Lower lobe of right lung (tissue), 2 donors: ENCODE data around the gene ITGA11. TPM values are rescaled to one million over a fixed set of nuclear protein-coding genes. Genes with fewer than 3 reads are reported as not detected.

Experiments
- ATAC-seq, 2 donors: fragments of 200-7000 bp; cut with Tn5 transposase; one replicate each; pipeline ENCODE4 v1.9.1; 2020 to 2022; ENCODE audit warnings: mild to moderate bottlenecking in 2 of 2, moderate library complexity in 2 of 2
- DNase-seq: peaks from one replicate; pipeline ENCODE4 v3.0.0-alpha.2; 2020
- H3K27ac ChIP-seq: fragments of 200-600 bp; one replicate; pipeline ENCODE4 v1.8.0; 2022
- H3K27me3 ChIP-seq: fragments of 200-600 bp; one replicate; pipeline ENCODE4 v1.8.0; 2022; ENCODE audit warnings: low read depth
- H3K36me3 ChIP-seq: fragments of 200-600 bp; one replicate; pipeline ENCODE4 v1.8.0; 2022; ENCODE audit warnings: mild to moderate bottlenecking
- H3K4me1 ChIP-seq: fragments of 200-600 bp; one replicate; pipeline ENCODE4 v1.8.0; 2022
- H3K4me3 ChIP-seq: fragments of 200-600 bp; one replicate; pipeline ENCODE4 v1.8.0; 2022; ENCODE audit warnings: mild to moderate bottlenecking
- H3K9me3 ChIP-seq: fragments of 200-600 bp; one replicate; pipeline ENCODE4 v1.8.0; 2022
- intact Hi-C: fragments of 100-400 bp; cut with DNase I; formaldehyde crosslinking; loops from one replicate; pipeline ENCODE4 v1.11.0; 2022
- total RNA-seq: library from RNA; stranded (reverse); fragmentation: NEBNext Ultra II Directional; extraction: Animal tissue kit (Norgen Biotek cat#: 25700); gene quantifications from one replicate; pipeline ENCODE4 v1.2.1, GENCODE V29; 2021
- TF ChIP-seq, protein P1 (sequence below): fragments of 200-600 bp; IDR thresholded peaks from one replicate; pipeline ENCODE4 v1.8.0; 2022; ENCODE audit warnings: antibody characterized with exemption, mild to moderate bottlenecking
- donor health status: DM: no; HTN: yes; CAD: no; lungs with severe emphysema.

The ITGA11 gene
- total RNA-seq, 1 donor from 2014 or later, result 2.7 TPM

DNA sequence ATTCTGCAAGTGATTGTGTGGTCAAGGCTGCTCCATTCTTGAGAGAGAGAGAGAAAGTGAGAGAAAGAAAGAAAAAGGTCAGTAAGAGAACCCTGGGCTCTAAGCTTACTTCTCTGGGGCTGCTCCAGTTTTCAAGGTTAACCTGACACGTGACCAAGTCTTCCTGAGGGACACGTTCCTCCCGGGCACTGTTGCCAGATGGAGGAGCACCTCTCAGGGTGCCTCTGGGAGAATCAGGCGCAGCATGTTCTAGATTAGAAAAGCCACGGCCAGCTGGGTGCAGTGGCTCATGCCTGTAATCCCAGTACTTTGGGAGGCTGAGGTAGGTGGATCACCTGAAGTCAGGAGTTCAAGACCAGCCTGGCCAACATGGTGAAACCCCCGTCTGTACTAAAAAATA is 60.8 kb downstream of the ITGA11 start:
- ATAC-seq, result no peak
- Histone ChIP-seq H3K4me3 (no peak overlapping the region), H3K9me3 (no peaks in the 10 kb centered on the region), H3K27me3 (no peaks in the 10 kb centered on the region), H3K36me3 (no peaks in the 10 kb centered on the region), H3K27ac (no peak overlapping the region), H3K4me1 (peaks cover 10% of the 10 kb centered on the region)
- intact Hi-C loops, result no loop called here
- DNase-seq, result no peak
- TF ChIP-seq, protein P1, sequence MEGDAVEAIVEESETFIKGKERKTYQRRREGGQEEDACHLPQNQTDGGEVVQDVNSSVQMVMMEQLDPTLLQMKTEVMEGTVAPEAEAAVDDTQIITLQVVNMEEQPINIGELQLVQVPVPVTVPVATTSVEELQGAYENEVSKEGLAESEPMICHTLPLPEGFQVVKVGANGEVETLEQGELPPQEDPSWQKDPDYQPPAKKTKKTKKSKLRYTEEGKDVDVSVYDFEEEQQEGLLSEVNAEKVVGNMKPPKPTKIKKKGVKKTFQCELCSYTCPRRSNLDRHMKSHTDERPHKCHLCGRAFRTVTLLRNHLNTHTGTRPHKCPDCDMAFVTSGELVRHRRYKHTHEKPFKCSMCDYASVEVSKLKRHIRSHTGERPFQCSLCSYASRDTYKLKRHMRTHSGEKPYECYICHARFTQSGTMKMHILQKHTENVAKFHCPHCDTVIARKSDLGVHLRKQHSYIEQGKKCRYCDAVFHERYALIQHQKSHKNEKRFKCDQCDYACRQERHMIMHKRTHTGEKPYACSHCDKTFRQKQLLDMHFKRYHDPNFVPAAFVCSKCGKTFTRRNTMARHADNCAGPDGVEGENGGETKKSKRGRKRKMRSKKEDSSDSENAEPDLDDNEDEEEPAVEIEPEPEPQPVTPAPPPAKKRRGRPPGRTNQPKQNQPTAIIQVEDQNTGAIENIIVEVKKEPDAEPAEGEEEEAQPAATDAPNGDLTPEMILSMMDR, result no peak

DNA sequence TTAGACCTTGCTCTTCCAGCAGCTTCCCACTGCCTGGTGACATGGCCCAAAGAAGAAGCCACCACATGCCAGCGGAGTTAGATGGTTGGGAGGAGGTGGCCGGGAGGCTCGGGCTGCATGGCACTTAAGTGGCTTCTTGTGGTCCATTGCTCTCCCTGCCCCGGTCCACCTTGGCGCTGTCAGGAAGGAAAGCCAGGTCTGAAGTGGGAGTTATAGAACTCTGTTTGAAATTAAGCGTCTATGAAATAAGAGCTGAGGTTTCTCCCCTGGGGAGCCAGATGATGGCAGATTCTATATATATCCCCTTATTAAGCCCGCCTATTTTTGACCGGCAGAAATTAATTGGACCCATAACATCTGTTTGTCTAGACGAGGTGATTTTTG is 61.2 kb downstream of the ITGA11 start:
- H3K36me3 ChIP-seq, result no peaks in the 10 kb centered on the region
- H3K27ac ChIP-seq, result no peak overlapping the region
- no peaks in the 10 kb centered on the region for H3K9me3 ChIP-seq
- no peak for ATAC-seq
- H3K27me3 ChIP-seq, result no peaks in the 10 kb centered on the region
- DNase-seq, result no peak
- no peak overlapping the region for H3K4me3 ChIP-seq
- peaks cover 14% of the 10 kb centered on the region for H3K4me1 ChIP-seq
- intact Hi-C loops, result no loop called here
- TF ChIP-seq, protein P1, result no peak

DNA sequence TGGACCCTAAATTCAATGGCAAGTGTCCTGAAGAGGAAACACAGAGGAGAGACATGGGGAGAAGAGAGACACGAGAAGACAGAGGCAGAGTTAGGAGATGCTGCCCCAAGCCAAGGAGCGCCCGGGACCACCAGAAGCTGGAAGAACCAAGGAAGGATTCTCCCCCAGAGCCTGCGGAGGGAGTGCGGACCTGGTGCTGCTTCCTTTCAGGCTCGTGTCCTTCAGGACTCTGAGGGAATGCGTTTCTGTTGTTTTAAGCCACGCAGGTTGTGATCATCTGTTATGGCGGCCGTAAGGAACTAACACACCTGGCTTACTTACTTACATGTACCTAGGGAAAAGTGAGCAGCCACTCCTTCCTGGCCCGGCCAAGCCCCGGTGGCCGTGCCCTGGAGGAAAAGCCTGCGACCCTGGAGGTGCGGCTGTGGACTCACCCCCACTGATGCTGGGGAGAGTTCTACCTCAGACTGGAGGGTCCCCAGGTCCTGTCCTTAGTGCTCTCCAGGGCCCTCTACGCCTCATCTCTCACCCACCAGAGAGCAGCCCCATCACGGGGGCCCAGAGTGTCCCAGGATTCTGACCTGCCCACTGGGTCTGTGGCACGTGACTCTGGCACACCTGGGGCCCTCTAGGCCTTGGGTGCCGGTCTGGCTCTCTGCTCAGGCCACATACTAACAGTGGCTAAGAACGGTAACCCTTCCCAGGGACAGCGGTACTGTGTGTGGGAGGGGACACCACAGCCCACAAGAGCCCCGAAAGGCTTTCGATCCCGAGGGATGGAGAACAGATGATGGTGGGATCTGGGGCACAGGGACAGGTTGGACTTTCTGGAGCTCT is 61.8 kb downstream of the ITGA11 start:
- Histone ChIP-seq H3K9me3 (no peaks in the 10 kb centered on the region), H3K4me1 (peaks cover 18% of the 10 kb centered on the region), H3K27ac (no peak overlapping the region), H3K27me3 (no peaks in the 10 kb centered on the region), H3K36me3 (no peaks in the 10 kb centered on the region), H3K4me3 (no peak overlapping the region)
- TF ChIP-seq, protein P1, result no peak
- DNase-seq, result no peak
- no peak for ATAC-seq
- intact Hi-C loops, result no loop called here

DNA sequence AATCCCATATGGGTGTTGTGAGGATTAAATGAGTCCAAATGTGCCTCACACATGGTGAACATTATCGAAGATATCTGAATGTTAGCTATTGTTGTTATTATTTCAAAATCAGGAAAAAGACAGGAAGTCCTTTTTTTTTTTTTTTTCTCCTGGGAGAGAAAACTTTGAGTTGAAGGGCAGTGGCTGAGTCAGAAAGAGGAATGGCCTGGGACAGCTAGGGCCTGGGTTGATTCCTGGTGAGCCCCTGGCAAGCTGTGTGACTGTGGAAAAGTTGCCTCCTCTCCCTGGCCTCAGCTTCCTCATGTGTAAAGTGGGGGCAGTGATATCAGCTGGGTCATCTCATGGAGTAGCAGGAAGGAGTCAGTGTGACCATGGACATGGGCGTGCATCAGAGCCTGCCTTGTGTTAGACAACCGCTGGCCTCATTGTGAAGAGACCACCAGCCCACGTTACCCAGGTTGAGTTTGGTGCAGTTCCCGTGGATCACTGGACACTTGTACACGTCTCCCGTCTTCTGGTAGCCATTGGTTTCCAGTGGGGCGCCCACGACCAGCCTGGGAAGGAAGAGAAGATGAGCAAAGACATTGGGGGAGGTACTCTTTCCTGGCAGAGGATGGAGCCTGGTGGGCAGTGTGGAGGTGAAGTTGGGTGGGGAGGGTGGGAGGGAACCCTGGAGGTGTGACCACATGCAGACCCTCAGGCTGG is 63.1 kb downstream of the ITGA11 start:
- DNase-seq (no peak), ATAC-seq (no peak)
- Histone ChIP-seq H3K4me1 (peaks cover 31% of the 10 kb centered on the region), H3K36me3 (no peaks in the 10 kb centered on the region), H3K4me3 (no peak overlapping the region), H3K27ac (no peak overlapping the region), H3K27me3 (no peaks in the 10 kb centered on the region), H3K9me3 (no peaks in the 10 kb centered on the region)
- intact Hi-C loops, result no loop called here
- TF ChIP-seq, protein P1, result no peak

DNA sequence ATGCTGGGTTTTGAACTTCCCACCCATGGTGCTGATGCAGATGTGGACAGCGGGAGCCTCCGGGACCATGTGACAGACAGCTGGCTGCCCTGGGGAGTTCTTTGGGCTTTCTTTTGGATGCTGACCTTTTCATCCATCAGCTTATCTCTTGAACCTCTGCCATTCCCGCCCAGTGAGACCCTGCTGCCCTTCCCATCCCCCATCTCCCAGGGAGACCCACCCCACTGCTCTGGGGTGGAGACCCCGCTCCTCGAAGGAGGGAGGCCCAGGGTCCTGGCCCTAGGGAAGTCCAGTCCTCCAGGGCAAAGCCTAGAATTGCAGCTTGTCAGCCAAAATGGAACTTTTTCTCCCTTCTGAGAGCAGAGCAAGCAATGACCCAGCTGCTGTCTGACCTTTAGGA is 64.0 kb downstream of the ITGA11 start:
- TF ChIP-seq, protein P1, result no peak
- H3K36me3 ChIP-seq, result no peaks in the 10 kb centered on the region
- DNase-seq (no peak), ATAC-seq (no peak)
- H3K4me3 ChIP-seq, result no peak overlapping the region
- H3K9me3 ChIP-seq, result no peaks in the 10 kb centered on the region
- H3K4me1 ChIP-seq, result peaks cover 37% of the 10 kb centered on the region
- H3K27ac ChIP-seq, result no peak overlapping the region
- H3K27me3 ChIP-seq, result no peaks in the 10 kb centered on the region
- intact Hi-C loops, result no loop called here
